Inflammatory macrophage treated with lipopolysaccharide for 4 hours (primary cell): ENCODE results near the gene OR13C4.
"Not testable (repeated sequence)": the region's sequence is repeated elsewhere in the genome, so short reads cannot be mapped to it uniquely, and the experiment has no call there.

ENCODE experiments used
- DNase-seq: peaks from one replicate; pipeline ENCODE4 v3.0.0-alpha.2; 2020

The OR13C4 gene

DNA sequence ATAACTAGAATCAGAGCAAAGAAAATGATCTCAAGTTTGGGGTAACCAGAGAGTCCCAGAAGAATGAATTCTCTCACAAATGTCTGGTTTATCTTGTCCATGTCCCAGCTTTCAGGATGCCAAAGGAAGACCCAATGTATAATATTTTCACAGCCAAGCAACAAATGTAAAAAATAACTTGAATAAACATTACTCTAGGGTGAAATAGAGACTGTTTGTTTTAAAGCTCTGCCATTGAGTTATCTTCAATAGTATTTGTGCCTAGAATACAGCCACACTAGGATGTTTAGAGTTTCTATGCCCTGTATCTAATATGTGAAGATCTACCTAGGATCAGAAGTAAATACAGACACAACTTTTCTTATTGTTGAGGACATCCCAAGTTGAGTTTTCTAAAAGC, at the start of gene OR13C4:
TSS of gene OR13C4 (minus strand) at position 101 of the 400 bp plus-strand sequence. CDS start at position 101, 0 bp downstream.
- DNase-seq: no peak

- DNase-seq: no peak
Measured at GRCh38 chr9:104575456-104575855, 48.4 kb upstream of the OR13C4 start.

DNA sequence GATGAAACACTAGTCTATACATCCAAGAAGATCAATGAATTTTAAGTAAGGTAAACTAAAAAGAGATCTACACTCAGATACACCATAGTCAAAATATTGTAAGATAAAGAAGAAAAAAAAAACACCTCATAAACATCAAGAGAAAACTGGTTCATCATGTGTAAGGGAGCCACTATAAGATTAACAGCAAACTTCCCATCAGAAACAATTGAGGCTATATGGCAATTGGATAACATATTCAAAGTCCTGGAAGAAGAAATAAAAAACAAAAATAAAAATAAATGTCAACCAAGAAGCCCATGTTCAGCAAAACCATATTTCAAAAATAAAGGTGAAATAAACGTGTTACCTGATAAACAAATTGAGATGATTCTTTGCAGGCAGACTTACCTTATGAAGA, 45.6 kb upstream of the OR13C4 start:
- no peak for DNase-seq

DNA sequence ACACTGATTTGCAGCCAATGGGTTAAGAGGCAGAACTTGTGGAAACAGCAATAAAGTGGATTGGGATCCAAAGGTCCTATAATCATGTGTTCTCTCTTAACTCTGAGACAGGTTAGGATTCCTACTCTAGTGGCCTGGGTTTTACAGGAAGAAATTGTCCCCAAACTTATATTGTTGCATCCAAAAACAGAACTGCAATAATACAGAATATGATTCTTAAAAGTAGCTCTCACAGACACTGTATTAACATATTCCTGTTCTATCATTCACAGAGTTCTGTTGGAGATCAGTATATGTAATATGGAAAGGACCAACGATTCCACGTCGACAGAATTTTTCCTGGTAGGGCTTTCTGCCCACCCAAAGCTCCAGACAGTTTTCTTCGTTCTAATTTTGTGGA, 41.9 kb upstream of the OR13C4 start, which contains the start of gene OR13C8:
TSS of gene OR13C8 (plus strand) at position 301 of the 400 bp plus-strand sequence. CDS start at position 301, 0 bp downstream.
- no peak for DNase-seq

DNA sequence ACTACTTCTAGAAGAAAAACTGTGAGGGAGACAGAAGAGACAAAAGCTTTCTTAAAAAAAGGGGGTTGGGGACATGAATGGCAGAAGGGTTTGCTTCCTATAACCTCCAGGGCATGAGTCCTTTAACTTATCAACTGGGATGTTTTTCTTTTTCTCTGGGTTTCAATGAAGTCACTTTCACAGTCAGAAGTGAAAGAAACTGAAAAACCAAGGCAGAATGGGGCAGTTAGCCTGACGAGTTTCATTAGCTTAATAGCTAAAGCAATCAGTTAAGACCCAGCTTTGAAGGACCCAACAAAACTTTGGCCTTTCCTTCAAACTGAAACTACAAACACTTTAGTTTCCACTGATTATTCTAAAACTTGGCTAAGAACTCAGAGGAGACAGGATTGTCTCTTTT, 37.3 kb upstream of the OR13C4 start:
- DNase-seq: no peak

GRCh38 chr9:104556830-104557634, 30.0 kb upstream of the OR13C4 start:
- DNase-seq: no peak

DNA sequence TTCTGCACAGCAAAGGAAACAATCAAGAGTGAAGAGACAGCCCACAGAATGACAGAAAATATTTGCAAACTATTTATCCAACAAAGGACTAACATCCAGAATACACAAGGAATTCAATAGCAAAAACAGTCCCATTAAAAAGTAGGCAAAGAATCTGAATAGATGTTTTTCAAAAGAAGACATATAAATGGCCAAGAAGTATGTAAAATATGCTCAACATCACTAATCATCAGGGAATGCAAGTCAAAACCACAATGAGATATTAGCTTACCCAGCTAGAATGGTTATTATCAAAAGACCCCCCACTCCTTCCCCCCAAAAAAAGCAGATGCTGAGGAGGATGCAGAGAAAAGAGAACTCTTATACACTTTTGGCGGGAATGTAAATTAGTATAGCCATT, 28.5 kb upstream of the OR13C4 start:
- DNase-seq: no peak

DNA sequence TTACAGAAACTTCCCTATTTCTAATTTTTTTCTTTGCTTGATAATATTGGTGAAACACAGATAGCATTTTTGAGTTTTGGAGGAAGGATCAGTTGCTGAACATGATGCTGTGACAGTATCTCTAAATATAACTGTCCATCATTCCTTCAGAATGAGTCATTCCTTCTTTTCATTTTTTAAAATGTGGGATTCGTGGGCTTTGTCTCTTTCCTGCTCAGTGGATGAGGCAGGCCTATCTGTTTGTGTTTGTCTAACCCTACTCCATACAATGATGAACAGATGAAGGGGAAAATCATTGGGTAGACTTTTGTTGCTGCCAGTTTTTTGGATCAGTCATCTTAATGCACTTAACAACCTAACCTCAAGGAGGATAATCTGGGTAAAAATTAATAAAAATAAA, 26.3 kb upstream of the OR13C4 start:
- DNase-seq: no peak

GRCh38 chr9:104544644-104545043, 17.6 kb upstream of the OR13C4 start:
- no peak for DNase-seq

- DNase-seq: no peak
Measured at GRCh38 chr9:104539275-104539674, 12.3 kb upstream of the OR13C4 start.

DNA sequence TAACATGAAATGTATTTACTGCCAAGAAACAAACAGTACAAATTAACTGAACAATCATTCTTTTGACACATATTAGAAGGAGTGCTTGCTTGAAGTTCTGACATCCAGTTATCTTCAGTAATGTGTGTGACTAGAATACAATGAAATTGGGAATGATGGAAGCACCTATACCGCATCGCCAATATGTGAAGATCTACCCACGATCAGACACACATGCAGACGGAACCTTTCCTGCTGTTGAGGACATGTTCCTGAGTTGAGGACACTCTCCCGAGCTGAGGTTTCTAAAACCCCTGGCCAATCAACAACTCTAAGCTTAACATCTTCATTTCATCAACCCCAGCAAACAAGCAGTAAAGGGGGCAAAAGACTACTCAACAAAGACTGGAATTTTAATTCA, 9.7 kb upstream of the OR13C4 start, which contains the start of gene OR13C3:
TSS of gene OR13C3 (minus strand) at position 101 of the 400 bp plus-strand sequence. CDS start 133 bp downstream, outside the sequence.
- DNase-seq: no peak

- not testable (repeated sequence) for DNase-seq
Measured at GRCh38 chr9:104520241-104520640, 6.8 kb downstream of the OR13C4 start.

DNA sequence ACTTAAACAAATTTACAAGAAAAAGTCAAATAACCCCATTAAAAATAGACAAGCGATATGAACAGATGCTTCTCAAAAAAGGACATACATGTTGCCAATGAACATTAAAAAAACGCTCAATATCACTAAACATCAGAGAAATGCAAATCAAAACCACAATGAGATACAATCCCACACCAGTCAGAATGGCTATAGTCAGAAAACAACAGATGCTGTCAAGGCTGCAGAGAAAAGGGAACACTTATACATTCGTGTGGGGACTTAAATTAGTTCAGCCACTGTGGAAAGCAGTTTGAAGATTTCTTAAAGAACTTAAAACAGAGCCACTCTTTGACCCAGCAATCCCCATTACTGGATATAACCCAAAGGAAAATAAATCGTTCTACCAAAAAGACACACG, 12.1 kb downstream of the OR13C4 start:
- no peak for DNase-seq

DNA sequence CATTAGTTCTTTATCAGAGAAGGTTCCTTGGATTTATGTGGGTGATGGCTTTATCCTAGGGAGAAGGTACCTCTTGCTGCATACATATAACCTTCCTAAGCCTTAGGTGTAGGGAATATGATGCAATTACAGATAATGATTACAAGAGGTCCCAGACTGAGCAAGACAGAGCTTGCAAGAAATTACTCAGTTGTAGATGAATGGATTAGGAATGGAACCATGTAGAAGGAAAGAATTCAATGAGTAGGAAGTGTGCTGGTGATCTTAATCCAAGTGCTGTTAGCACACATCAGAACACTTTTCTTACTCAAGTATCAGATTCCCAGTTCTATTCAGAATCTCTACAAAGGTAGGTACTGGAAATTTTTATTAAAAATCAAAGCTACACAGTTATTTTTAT, 20.4 kb downstream of the OR13C4 start:
- DNase-seq: no peak

- DNase-seq: no peak
Measured at GRCh38 chr9:104503963-104504362, 23.0 kb downstream of the OR13C4 start, which contains the start of gene OR13F1. Gene OR13F1, plus strand, starts transcription at chr9:104504263. Its CDS starts 0 bp downstream, at chr9:104504263.

GRCh38 chr9:104503440-104503839, 23.6 kb downstream of the OR13C4 start:
- no peak for DNase-seq

DNA sequence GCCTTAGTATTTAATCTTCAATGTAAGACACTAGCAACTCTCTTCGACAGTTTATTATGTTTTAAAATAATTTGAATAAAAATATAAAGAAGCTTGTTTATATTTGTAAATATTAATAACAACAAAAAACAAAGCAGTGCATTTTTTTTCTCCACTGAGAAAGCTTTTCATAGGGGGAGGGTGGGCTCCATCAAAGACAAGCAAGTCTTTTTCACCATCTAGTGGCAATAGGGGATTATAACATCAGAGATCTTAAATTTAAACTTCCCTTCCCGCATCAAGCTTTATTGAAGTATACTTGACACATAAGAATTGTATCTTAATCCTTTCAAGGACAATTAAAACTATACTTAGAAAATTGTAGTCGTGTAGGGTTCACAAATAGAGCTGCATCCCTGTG, 32.2 kb downstream of the OR13C4 start:
- DNase-seq: no peak

GRCh38 chr9:104485014-104485413, 42.0 kb downstream of the OR13C4 start:
- DNase-seq: no peak

- DNase-seq: no peak
Measured at GRCh38 chr9:104482921-104483570, 44.0 kb downstream of the OR13C4 start.
